ENCODE measurements around the gene EMILIN2. TPM values are rescaled to one million over a fixed set of nuclear protein-coding genes. Genes with fewer than 3 reads are reported as not detected.

EMILIN2 gene
- total and polyA plus RNA-seq, 2 donors (not counting 3 experiments of a cell fraction or from before 2014, with no cell fraction given), result 9.4 to 13.4 TPM

- intact Hi-C loops (cut with micrococcal nuclease), result no loop called here
- dilution Hi-C loops (cut with MboI; ENCODE audit: extremely low pct_ligation_motif_present, low sequenced_read_pairs), result no loop called here
- no TSS peak for BruUV-seq (replicated peaks)
These were observed 92.5 kb downstream of the EMILIN2 start for GRCh38 chr18:2939317-2939716.

GRCh38 chr18:2948038-2948437 is 101.2 kb downstream of the EMILIN2 start:
- FAIRE-seq, result peak; percentile 55
- Histone ChIP-seq H3K36me3 (ENCODE audit: control insufficient read depth in 2 of 2, extremely low read depth in 1 of 2, insufficient read depth in 2 of 2, low read length in 2 of 2) (peaks cover 6 to 18% of the 10 kb centered on the region in 2 experiments), H4K20me1 (replicated peaks; ENCODE audit: control insufficient read depth, extremely low read depth, insufficient read depth, low read length) (no peaks in the 10 kb centered on the region), H3K9ac (replicated peaks; ENCODE audit: extremely low read depth, insufficient read depth, low read length) (no peak overlapping the region), H3K27ac (ENCODE audit: insufficient read depth, low read depth, low read length) (peak overlapping the region; percentile 5), H2AFZ (ENCODE audit: low read depth, low read length) (no peak overlapping the region), H3K4me1 (ENCODE audit: control insufficient read depth, extremely low read depth, insufficient read depth, low read length) (no peaks in the 10 kb centered on the region), H3K9me1 (replicated peaks; ENCODE audit: control insufficient read depth, extremely low read depth, insufficient read depth, low read length) (no peaks in the 10 kb centered on the region), H3K27me3 (ENCODE audit: control insufficient read depth in 2 of 2, insufficient read depth in 2 of 2, low read length in 2 of 2) (no peaks in the 10 kb centered on the region), H3K4me2 (ENCODE audit: insufficient read depth, low read length) (no peak overlapping the region), H3K79me2 (ENCODE audit: control insufficient read depth, insufficient read depth, low read length) (peaks cover 8% of the 10 kb centered on the region), H3K4me3 (replicated peaks in 1 of 3; ENCODE audit: insufficient read depth in 1 of 3, low read depth in 1 of 3, low read length in 3 of 3) (no peak overlapping the region), H3K9me3 (replicated peaks; ENCODE audit: control insufficient read depth, insufficient read depth, low read length) (no peaks in the 10 kb centered on the region)
- BruUV-seq (replicated peaks), result no TSS peak
- TF ChIP-seq CTCF (IDR thresholded peaks at IDR 0.05; ENCODE audit: extremely low read depth in 1 of 2, insufficient read depth in 1 of 2, low read depth in 1 of 2, low read length in 2 of 2) (peak in 1 of 2 donors; percentile 38), POLR2A (IDR thresholded peaks at IDR 0.05; ENCODE audit: low read depth, low read length) (no peak)
- dilution Hi-C loops (cut with MboI; ENCODE audit: extremely low pct_ligation_motif_present, low sequenced_read_pairs) (no loop called here), intact Hi-C loops (cut with micrococcal nuclease) (no loop called here)
- peak; percentile 62 for DNase-seq (ENCODE audit: low read depth, low spot score)
- CTCF ChIA-PET, result interaction anchor here (0.7 to 4.5 kb wide), 29 partner anchors 9 to 298 kb away, joined by 3 to 34 read pairs (median 4); partner anchors contain the start of genes LPIN2 and MYL12A
- POLR2A ChIA-PET, result no interaction called here

More at GRCh38 chr18:2939317-2939716, 92.5 kb downstream of the EMILIN2 start:
- peaks cover 5% of the 10 kb centered on the region for H3K79me2 ChIP-seq (ENCODE audit: control insufficient read depth, insufficient read depth, low read length)
- H3K9ac ChIP-seq (replicated peaks; ENCODE audit: extremely low read depth, insufficient read depth, low read length), result no peak overlapping the region
- H3K9me3 ChIP-seq (replicated peaks; ENCODE audit: control insufficient read depth, insufficient read depth, low read length), result no peaks in the 10 kb centered on the region
- ChIA-PET POLR2A (no interaction called here), CTCF (interaction anchor here (0.9 to 4.4 kb wide), 2 partner anchors 123 to 190 kb away, joined by 4 to 19 read pairs; no protein-coding TSS in a partner anchor)
- DNase-seq (ENCODE audit: low read depth, low spot score) (no peak), FAIRE-seq (no peak)
- no peaks in the 10 kb centered on the region for H3K27me3 ChIP-seq (ENCODE audit: control insufficient read depth in 2 of 2, insufficient read depth in 2 of 2, low read length in 2 of 2)
- no peak overlapping the region for H3K4me2 ChIP-seq (ENCODE audit: insufficient read depth, low read length)
- peaks cover 8% of the 10 kb centered on the region in 2 experiments for H3K36me3 ChIP-seq (ENCODE audit: control insufficient read depth in 2 of 2, extremely low read depth in 1 of 2, insufficient read depth in 2 of 2, low read length in 2 of 2)
- no peaks in the 10 kb centered on the region for H3K4me1 ChIP-seq (ENCODE audit: control insufficient read depth, extremely low read depth, insufficient read depth, low read length)
- no peak for TF ChIP-seq EZH2 (IDR thresholded peaks at IDR 0.05; ENCODE audit: borderline replicate concordance, low read depth, low read length, severe bottlenecking)
- no peak for TF ChIP-seq MYC (IDR thresholded peaks at IDR 0.05; ENCODE audit: low read depth, low read length)
- TF ChIP-seq POLR2AphosphoS5 (IDR thresholded peaks at IDR 0.05; ENCODE audit: insufficient read depth, low read depth, low read length), result no peak
- TF ChIP-seq GATA2 (IDR thresholded peaks at IDR 0.05; ENCODE audit: insufficient read depth, insufficient read length, low read depth, low read length), result no peak
- no peaks in the 10 kb centered on the region for H3K9me1 ChIP-seq (replicated peaks; ENCODE audit: control insufficient read depth, extremely low read depth, insufficient read depth, low read length)
- H3K27ac ChIP-seq (ENCODE audit: insufficient read depth, low read depth, low read length), result no peak overlapping the region
- no peak overlapping the region for H3K4me3 ChIP-seq (replicated peaks in 1 of 3; ENCODE audit: insufficient read depth in 1 of 3, low read depth in 1 of 3, low read length in 3 of 3)
- H2AFZ ChIP-seq (ENCODE audit: low read depth, low read length), result no peak overlapping the region
- H4K20me1 ChIP-seq (replicated peaks; ENCODE audit: control insufficient read depth, extremely low read depth, insufficient read depth, low read length), result no peaks in the 10 kb centered on the region
